HEK293 (cell line): ENCODE results near the gene CRACR2A.

Experiments
- CTCF ChIA-PET: fragments of 350-600 bp; formaldehyde crosslinking; extraction: SDS; loops from one replicate; lab custom pipeline; 2021; ENCODE audit warnings: antibody characterized with exemption; lab: Yijun Ruan, JAX
- POLR2A ChIA-PET: fragments of 300-600 bp; formaldehyde crosslinking; extraction: SDS; loops from one replicate; lab custom pipeline; 2020; ENCODE audit warnings: antibody characterized with exemption, inconsistent platforms; lab: Yijun Ruan, JAX
- H3K27ac ChIP-seq: fragments of 200-500 bp; sonication (Bioruptor generic); 2 replicates; pipeline ENCODE4 v1.5.1; 2014; ENCODE audit warnings: low read depth, low read length, control low read depth, inconsistent platforms; ENCODE audit errors: extremely low read depth
- H3K36me3 ChIP-seq, 2 experiments: fragments of 200-500 bp in 1 of 2; sonication (Bioruptor generic) in 1 of 2; 1 replicate in 1 of 2; 2 replicates in 1 of 2; pipeline ENCODE4 v1.5.1; 2014 to 2017; ENCODE audit warnings: inconsistent platforms in 2 of 2, low read length in 2 of 2; ENCODE audit not compliant: control insufficient read depth in 2 of 2, insufficient read depth in 1 of 2
- H3K4me1 ChIP-seq: fragments of 200-500 bp; sonication (Bioruptor generic); 2 replicates; pipeline ENCODE4 v1.5.1; 2014; ENCODE audit warnings: mild to moderate bottlenecking, low read length, inconsistent platforms; ENCODE audit not compliant: control insufficient read depth, insufficient read depth
- H3K4me3 ChIP-seq: 2 replicates; pipeline ENCODE4 v1.5.1; 2011; ENCODE audit warnings: low read depth, mild to moderate bottlenecking, control low read depth, low read length, moderate library complexity
- H3K9me3 ChIP-seq: fragments of 200-500 bp; sonication (Bioruptor generic); 2 replicates; pipeline ENCODE4 v1.5.1; 2014; ENCODE audit warnings: low read depth, low read length, inconsistent platforms; ENCODE audit not compliant: control insufficient read depth, insufficient read depth
- EGR2 ChIP-seq: fragments of 450-650 bp; formaldehyde crosslinking; IDR thresholded peaks from 2 replicates; pipeline ENCODE4 v1.5.1; 2016; ENCODE audit warnings: low read depth, missing biosample characterization, missing genetic modification characterization
- FEZF1 ChIP-seq: fragments of 450-650 bp; formaldehyde crosslinking; IDR thresholded peaks from 2 replicates; pipeline ENCODE4 v1.5.1; 2016; ENCODE audit warnings: missing biosample characterization, missing genetic modification characterization
- GLIS1 ChIP-seq: fragments of 450-650 bp; formaldehyde crosslinking; IDR thresholded peaks from 2 replicates; pipeline ENCODE4 v1.5.1; 2016; ENCODE audit warnings: missing biosample characterization, missing genetic modification characterization
- SALL2 ChIP-seq: fragments of 450-650 bp; formaldehyde crosslinking; IDR thresholded peaks from 2 replicates; pipeline ENCODE4 v1.5.0; 2017; ENCODE audit warnings: missing biosample characterization, mild to moderate bottlenecking, missing genetic modification characterization, borderline replicate concordance
- SCRT1 ChIP-seq: fragments of 450-650 bp; formaldehyde crosslinking; IDR thresholded peaks from 2 replicates; pipeline ENCODE4 v1.5.1; 2016; ENCODE audit warnings: missing biosample characterization, missing genetic modification characterization, borderline replicate concordance
- SETDB1 ChIP-seq: IDR thresholded peaks from one replicate; pipeline ENCODE4 v1.6.1; 2017; ENCODE audit warnings: mild to moderate bottlenecking, low read length, moderate library complexity, mixed read lengths; ENCODE audit not compliant: insufficient read length
- YY1 ChIP-seq: fragments of 450-650 bp; formaldehyde crosslinking; IDR thresholded peaks from 2 replicates; pipeline ENCODE4 v1.5.1; 2018; ENCODE audit warnings: missing biosample characterization, missing genetic modification characterization
- YY2 ChIP-seq: fragments of 450-650 bp; formaldehyde crosslinking; IDR thresholded peaks from 2 replicates; pipeline ENCODE4 v1.5.1; 2016; ENCODE audit warnings: missing biosample characterization, missing genetic modification characterization
- ZBTB48 ChIP-seq: fragments of 450-650 bp; formaldehyde crosslinking; IDR thresholded peaks from 2 replicates; pipeline ENCODE4 v1.5.1; 2016; ENCODE audit warnings: missing biosample characterization, missing genetic modification characterization
- ZBTB8A ChIP-seq: fragments of 450-650 bp; formaldehyde crosslinking; IDR thresholded peaks from 2 replicates; pipeline ENCODE4 v1.5.1; 2016; ENCODE audit warnings: missing biosample characterization, missing genetic modification characterization
- ZIC2 ChIP-seq: fragments of 450-650 bp; formaldehyde crosslinking; IDR thresholded peaks from 2 replicates; pipeline ENCODE4 v1.5.1; 2016; ENCODE audit warnings: missing biosample characterization, missing genetic modification characterization
- ZNF19 ChIP-seq: fragments of 450-650 bp; formaldehyde crosslinking; IDR thresholded peaks from 2 replicates; pipeline ENCODE4; 2016; ENCODE audit warnings: missing biosample characterization, missing genetic modification characterization, low read depth
- ZNF221 ChIP-seq: fragments of 450-650 bp; formaldehyde crosslinking; IDR thresholded peaks from 2 replicates; pipeline ENCODE4 v1.5.1; 2017; ENCODE audit warnings: missing biosample characterization, missing genetic modification characterization, borderline replicate concordance
- ZNF274 ChIP-seq, 2 experiments: fragments of 200-500 bp in 1 of 2; fragments of 450-650 bp in 1 of 2; sonication (Bioruptor generic) in 1 of 2; formaldehyde crosslinking in 1 of 2; IDR thresholded peaks; 2 replicates each; pipeline versions ENCODE4 v1.5.1 to v1.6.1; 2014 to 2016; ENCODE audit warnings: borderline replicate concordance in 1 of 2, inconsistent platforms in 1 of 2, low read length in 1 of 2, missing biosample characterization in 1 of 2, missing genetic modification characterization in 1 of 2
- ZNF624 ChIP-seq: fragments of 450-650 bp; formaldehyde crosslinking; IDR thresholded peaks from 2 replicates; pipeline ENCODE4 v1.5.1; 2017; ENCODE audit warnings: missing biosample characterization, missing genetic modification characterization
- ZNF654 ChIP-seq: fragments of 450-650 bp; formaldehyde crosslinking; IDR thresholded peaks from 2 replicates; pipeline ENCODE4 v1.5.1; 2016; ENCODE audit warnings: low read depth, missing biosample characterization, missing genetic modification characterization
- ZNF768 ChIP-seq: fragments of 450-650 bp; formaldehyde crosslinking; IDR thresholded peaks from 2 replicates; pipeline ENCODE4 v1.5.1; 2018; ENCODE audit warnings: missing biosample characterization, mild to moderate bottlenecking, missing genetic modification characterization
- ZNF785 ChIP-seq: fragments of 450-650 bp; formaldehyde crosslinking; IDR thresholded peaks from 2 replicates; pipeline ENCODE4 v1.5.1; 2016; ENCODE audit warnings: missing biosample characterization, missing genetic modification characterization
- ZNF837 ChIP-seq: fragments of 450-650 bp; formaldehyde crosslinking; IDR thresholded peaks from 2 replicates; pipeline ENCODE4 v1.5.1; 2016; ENCODE audit warnings: missing biosample characterization, missing genetic modification characterization
- ZNF843 ChIP-seq: fragments of 450-650 bp; formaldehyde crosslinking; IDR thresholded peaks from 2 replicates; pipeline ENCODE4 v1.5.1; 2016; ENCODE audit warnings: missing biosample characterization, missing genetic modification characterization
- TF ChIP-seq, protein P1 (sequence below): IDR thresholded peaks from 2 replicates; pipeline ENCODE4 v1.6.1; 2011; ENCODE audit warnings: mild to moderate bottlenecking, low read depth, low read length, borderline replicate concordance
- TF ChIP-seq, protein P2 (sequence below): fragments of 450-650 bp; formaldehyde crosslinking; IDR thresholded peaks from 2 replicates; pipeline ENCODE4 v1.5.1; 2016; ENCODE audit warnings: missing biosample characterization, missing genetic modification characterization, borderline replicate concordance
- TF ChIP-seq, protein P3 (sequence below): fragments of 450-650 bp; formaldehyde crosslinking; IDR thresholded peaks from 2 replicates; pipeline ENCODE4 v1.5.1; 2016; ENCODE audit warnings: missing biosample characterization, missing genetic modification characterization, low read depth

Gene CRACR2A

DNA sequence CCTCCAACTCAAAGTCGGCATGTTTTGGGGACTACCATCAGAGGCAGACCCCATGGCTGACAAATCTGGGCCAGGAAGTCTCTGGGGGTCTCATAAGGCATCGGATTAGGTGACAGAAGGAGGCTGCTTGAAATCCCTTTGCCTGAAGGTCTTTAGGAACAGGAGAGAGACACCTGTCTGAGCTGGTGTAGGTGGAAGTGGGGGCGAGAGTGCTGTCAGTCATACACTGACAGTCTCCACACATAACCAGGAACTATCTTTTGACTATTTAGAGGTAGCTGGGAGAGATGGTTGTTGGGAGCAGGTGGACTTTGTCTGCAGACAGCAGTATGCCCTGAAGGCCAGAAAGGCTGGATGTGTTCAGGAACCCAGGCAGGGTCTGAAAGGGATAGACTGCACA is 163.2 kb downstream of the CRACR2A start:
- CTCF ChIA-PET = interaction anchor here (0.6 kb wide), 1 partner anchor 1543 kb away, joined by 3 read pairs; no protein-coding TSS in a partner anchor
- H3K4me1 ChIP-seq = no peaks in the 10 kb centered on the region
- POLR2A ChIA-PET = no interaction called here
- no peaks in the 10 kb centered on the region for H3K36me3 ChIP-seq
- H3K4me3 ChIP-seq = no peak overlapping the region
- H3K9me3 ChIP-seq = no peaks in the 10 kb centered on the region
- TF ChIP-seq SALL2 = no peak
- TF ChIP-seq ZNF624 (tag by site-specific recombination) = no peak
- no peak for TF ChIP-seq ZBTB48
- TF ChIP-seq ZNF19 (tag by site-specific recombination) = no peak
- TF ChIP-seq SCRT1 (tag by site-specific recombination) = no peak
- TF ChIP-seq ZNF785 (tag by site-specific recombination) = no peak
- TF ChIP-seq, protein P1, sequence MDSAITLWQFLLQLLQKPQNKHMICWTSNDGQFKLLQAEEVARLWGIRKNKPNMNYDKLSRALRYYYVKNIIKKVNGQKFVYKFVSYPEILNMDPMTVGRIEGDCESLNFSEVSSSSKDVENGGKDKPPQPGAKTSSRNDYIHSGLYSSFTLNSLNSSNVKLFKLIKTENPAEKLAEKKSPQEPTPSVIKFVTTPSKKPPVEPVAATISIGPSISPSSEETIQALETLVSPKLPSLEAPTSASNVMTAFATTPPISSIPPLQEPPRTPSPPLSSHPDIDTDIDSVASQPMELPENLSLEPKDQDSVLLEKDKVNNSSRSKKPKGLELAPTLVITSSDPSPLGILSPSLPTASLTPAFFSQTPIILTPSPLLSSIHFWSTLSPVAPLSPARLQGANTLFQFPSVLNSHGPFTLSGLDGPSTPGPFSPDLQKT = no peak
- TF ChIP-seq ZNF837 = no peak
- TF ChIP-seq ZNF768 (tag by site-specific recombination) = no peak
- TF ChIP-seq, protein P2, sequence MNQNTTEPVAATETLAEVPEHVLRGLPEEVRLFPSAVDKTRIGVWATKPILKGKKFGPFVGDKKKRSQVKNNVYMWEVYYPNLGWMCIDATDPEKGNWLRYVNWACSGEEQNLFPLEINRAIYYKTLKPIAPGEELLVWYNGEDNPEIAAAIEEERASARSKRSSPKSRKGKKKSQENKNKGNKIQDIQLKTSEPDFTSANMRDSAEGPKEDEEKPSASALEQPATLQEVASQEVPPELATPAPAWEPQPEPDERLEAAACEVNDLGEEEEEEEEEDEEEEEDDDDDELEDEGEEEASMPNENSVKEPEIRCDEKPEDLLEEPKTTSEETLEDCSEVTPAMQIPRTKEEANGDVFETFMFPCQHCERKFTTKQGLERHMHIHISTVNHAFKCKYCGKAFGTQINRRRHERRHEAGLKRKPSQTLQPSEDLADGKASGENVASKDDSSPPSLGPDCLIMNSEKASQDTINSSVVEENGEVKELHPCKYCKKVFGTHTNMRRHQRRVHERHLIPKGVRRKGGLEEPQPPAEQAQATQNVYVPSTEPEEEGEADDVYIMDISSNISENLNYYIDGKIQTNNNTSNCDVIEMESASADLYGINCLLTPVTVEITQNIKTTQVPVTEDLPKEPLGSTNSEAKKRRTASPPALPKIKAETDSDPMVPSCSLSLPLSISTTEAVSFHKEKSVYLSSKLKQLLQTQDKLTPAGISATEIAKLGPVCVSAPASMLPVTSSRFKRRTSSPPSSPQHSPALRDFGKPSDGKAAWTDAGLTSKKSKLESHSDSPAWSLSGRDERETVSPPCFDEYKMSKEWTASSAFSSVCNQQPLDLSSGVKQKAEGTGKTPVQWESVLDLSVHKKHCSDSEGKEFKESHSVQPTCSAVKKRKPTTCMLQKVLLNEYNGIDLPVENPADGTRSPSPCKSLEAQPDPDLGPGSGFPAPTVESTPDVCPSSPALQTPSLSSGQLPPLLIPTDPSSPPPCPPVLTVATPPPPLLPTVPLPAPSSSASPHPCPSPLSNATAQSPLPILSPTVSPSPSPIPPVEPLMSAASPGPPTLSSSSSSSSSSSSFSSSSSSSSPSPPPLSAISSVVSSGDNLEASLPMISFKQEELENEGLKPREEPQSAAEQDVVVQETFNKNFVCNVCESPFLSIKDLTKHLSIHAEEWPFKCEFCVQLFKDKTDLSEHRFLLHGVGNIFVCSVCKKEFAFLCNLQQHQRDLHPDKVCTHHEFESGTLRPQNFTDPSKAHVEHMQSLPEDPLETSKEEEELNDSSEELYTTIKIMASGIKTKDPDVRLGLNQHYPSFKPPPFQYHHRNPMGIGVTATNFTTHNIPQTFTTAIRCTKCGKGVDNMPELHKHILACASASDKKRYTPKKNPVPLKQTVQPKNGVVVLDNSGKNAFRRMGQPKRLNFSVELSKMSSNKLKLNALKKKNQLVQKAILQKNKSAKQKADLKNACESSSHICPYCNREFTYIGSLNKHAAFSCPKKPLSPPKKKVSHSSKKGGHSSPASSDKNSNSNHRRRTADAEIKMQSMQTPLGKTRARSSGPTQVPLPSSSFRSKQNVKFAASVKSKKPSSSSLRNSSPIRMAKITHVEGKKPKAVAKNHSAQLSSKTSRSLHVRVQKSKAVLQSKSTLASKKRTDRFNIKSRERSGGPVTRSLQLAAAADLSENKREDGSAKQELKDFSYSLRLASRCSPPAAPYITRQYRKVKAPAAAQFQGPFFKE (tag by site-specific recombination) = no peak
- TF ChIP-seq ZNF843 = no peak
- TF ChIP-seq, protein P3, sequence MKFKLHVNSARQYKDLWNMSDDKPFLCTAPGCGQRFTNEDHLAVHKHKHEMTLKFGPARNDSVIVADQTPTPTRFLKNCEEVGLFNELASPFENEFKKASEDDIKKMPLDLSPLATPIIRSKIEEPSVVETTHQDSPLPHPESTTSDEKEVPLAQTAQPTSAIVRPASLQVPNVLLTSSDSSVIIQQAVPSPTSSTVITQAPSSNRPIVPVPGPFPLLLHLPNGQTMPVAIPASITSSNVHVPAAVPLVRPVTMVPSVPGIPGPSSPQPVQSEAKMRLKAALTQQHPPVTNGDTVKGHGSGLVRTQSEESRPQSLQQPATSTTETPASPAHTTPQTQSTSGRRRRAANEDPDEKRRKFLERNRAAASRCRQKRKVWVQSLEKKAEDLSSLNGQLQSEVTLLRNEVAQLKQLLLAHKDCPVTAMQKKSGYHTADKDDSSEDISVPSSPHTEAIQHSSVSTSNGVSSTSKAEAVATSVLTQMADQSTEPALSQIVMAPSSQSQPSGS = no peak
- no peak for TF ChIP-seq YY2 (tag by site-specific recombination)
- no peak for TF ChIP-seq ZNF221 (tag by site-specific recombination)
- TF ChIP-seq ZNF654 = no peak
- TF ChIP-seq SETDB1 = no peak
- no peak for TF ChIP-seq YY1
- no peak overlapping the region for H3K27ac ChIP-seq

DNA sequence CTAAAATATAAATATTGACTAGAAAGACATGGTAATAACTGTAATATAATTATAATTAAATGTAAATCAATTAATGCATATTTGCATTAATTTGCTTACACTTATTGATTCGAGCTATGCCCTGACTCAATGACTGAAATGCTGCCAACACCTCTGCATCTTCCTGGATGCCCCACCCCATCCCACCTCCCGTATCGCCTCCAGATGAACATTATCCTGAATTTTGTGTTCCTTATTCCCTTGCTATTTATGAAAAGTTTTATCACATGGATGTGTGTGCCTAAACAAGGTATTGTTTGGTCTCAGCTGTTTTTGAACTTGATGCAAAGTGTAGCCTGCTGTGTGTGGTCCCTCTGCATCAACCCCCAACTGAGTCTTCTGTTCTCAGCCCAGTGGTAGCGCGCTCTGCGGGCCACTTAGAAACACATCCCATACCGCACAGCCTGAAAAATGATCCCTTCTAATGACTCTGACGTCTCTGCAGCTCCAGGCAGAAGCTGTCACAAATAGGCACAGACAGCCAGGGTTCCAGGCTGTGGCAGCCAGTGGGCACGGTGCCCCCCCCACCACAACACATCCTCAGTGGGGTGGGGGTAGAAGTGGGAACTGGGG is 165.4 kb downstream of the CRACR2A start:
- Histone ChIP-seq H3K27ac (no peak overlapping the region), H3K4me1 (no peaks in the 10 kb centered on the region), H3K9me3 (no peaks in the 10 kb centered on the region), H3K36me3 (no peaks in the 10 kb centered on the region), H3K4me3 (no peak overlapping the region)
- CTCF ChIA-PET = interaction anchor here (0.8 kb wide), 1 partner anchor 287 kb away, joined by 3 read pairs; no protein-coding TSS in a partner anchor
- POLR2A ChIA-PET = no interaction called here
- TF ChIP-seq ZIC2 (tag by site-specific recombination) (peak; percentile 95), GLIS1 (tag by site-specific recombination) (peak; percentile 47), EGR2 (no peak), ZBTB8A (tag by site-specific recombination) (0 out of 2 replicates have a peak, but pooled peaks have one; percentile 26), ZNF274 (IDR thresholded peaks at IDR 0.05; ENCODE audit: low read length) (no peak), ZNF274 (tag by site-specific recombination; IDR thresholded peaks at IDR 0.05; ENCODE audit: borderline replicate concordance) (no peak), FEZF1 (peak; percentile 29; the same call in 1 of the 2 replicates)
